GM23338 (cell line): ENCODE results near the gene ATF7IP.

Experiments
- CREB1 ChIP-seq: fragments of 250-450 bp; sonication (Bioruptor Pico); IDR thresholded peaks from 2 replicates; pipeline ENCODE4 v1.5.0; 2020; ENCODE audit warnings: low read depth, mild to moderate bottlenecking, moderate library complexity
- EZH2 ChIP-seq: fragments of 200-600 bp; sonication (generic); IDR thresholded peaks from one replicate; pipeline ENCODE4 v1.8.0; 2017; ENCODE audit warnings: antibody characterized with exemption, mild to moderate bottlenecking, low read depth; ENCODE audit not compliant: unreplicated experiment
- EZH2phosphoT487 ChIP-seq: fragments of 200-600 bp; sonication (generic); IDR thresholded peaks from one replicate; pipeline ENCODE4 v1.8.1; 2018; ENCODE audit warnings: antibody characterized with exemption; ENCODE audit not compliant: unreplicated experiment
- POLR2AphosphoS5 ChIP-seq: IDR thresholded peaks from 2 replicates; pipeline ENCODE4 v1.6.1; 2016; ENCODE audit warnings: antibody characterized with exemption, low read depth
- TF ChIP-seq, protein P1 (sequence below), 2 experiments: fragments of 200-600 bp in 1 of 2; sonication (generic) in 1 of 2; conservative IDR thresholded peaks; 2 replicates each; pipeline versions ENCODE4 v1.5.1 to v1.6.1; 2016 to 2017; ENCODE audit warnings: antibody characterized with exemption in 2 of 2, low read depth in 2 of 2, mild to moderate bottlenecking in 2 of 2, moderate library complexity in 1 of 2
- TF ChIP-seq, protein P2 (sequence below): IDR thresholded peaks from 2 replicates; pipeline ENCODE4 v1.6.1; 2016; ENCODE audit warnings: antibody characterized with exemption
- TF ChIP-seq, protein P3 (sequence below): IDR thresholded peaks from one replicate; pipeline ENCODE4 v1.6.1; 2018; ENCODE audit warnings: antibody characterized with exemption; ENCODE audit not compliant: unreplicated experiment
- TF ChIP-seq, protein P4 (sequence below): fragments of 250-450 bp; sonication (Bioruptor Pico); IDR thresholded peaks from 2 replicates; pipeline ENCODE4 v1.5.0; 2020; ENCODE audit warnings: mild to moderate bottlenecking, moderate library complexity

DNA sequence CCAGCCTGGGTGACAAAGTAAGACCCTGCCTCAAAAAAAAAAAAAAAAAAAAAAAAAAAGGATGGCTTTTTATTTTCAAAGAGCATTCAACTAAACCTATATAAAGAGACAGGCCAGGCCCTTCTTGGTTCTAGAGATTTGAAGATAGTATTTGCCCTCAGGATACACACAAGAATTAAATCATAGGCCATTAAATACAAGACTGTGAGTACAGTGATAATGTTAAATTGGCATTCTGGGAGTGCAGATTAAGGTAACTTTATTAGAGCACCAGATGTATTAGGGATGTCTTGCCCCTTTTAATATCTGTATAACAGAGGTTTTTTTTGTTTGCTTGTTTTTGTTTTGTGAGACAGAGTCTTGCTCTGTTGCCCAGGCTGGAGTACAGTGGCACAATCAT is 61.3 kb downstream of the ATF7IP start:
- TF ChIP-seq, protein P1, sequence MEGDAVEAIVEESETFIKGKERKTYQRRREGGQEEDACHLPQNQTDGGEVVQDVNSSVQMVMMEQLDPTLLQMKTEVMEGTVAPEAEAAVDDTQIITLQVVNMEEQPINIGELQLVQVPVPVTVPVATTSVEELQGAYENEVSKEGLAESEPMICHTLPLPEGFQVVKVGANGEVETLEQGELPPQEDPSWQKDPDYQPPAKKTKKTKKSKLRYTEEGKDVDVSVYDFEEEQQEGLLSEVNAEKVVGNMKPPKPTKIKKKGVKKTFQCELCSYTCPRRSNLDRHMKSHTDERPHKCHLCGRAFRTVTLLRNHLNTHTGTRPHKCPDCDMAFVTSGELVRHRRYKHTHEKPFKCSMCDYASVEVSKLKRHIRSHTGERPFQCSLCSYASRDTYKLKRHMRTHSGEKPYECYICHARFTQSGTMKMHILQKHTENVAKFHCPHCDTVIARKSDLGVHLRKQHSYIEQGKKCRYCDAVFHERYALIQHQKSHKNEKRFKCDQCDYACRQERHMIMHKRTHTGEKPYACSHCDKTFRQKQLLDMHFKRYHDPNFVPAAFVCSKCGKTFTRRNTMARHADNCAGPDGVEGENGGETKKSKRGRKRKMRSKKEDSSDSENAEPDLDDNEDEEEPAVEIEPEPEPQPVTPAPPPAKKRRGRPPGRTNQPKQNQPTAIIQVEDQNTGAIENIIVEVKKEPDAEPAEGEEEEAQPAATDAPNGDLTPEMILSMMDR (conservative IDR thresholded peaks at IDR 0.05; ENCODE audit: low read depth in 2 of 2), result no peak
- TF ChIP-seq EZH2 (no peak), POLR2AphosphoS5 (no peak), CREB1 (no peak), EZH2phosphoT487 (no peak)
- TF ChIP-seq, protein P2, sequence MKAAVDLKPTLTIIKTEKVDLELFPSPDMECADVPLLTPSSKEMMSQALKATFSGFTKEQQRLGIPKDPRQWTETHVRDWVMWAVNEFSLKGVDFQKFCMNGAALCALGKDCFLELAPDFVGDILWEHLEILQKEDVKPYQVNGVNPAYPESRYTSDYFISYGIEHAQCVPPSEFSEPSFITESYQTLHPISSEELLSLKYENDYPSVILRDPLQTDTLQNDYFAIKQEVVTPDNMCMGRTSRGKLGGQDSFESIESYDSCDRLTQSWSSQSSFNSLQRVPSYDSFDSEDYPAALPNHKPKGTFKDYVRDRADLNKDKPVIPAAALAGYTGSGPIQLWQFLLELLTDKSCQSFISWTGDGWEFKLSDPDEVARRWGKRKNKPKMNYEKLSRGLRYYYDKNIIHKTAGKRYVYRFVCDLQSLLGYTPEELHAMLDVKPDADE, result no peak
- TF ChIP-seq, protein P3, sequence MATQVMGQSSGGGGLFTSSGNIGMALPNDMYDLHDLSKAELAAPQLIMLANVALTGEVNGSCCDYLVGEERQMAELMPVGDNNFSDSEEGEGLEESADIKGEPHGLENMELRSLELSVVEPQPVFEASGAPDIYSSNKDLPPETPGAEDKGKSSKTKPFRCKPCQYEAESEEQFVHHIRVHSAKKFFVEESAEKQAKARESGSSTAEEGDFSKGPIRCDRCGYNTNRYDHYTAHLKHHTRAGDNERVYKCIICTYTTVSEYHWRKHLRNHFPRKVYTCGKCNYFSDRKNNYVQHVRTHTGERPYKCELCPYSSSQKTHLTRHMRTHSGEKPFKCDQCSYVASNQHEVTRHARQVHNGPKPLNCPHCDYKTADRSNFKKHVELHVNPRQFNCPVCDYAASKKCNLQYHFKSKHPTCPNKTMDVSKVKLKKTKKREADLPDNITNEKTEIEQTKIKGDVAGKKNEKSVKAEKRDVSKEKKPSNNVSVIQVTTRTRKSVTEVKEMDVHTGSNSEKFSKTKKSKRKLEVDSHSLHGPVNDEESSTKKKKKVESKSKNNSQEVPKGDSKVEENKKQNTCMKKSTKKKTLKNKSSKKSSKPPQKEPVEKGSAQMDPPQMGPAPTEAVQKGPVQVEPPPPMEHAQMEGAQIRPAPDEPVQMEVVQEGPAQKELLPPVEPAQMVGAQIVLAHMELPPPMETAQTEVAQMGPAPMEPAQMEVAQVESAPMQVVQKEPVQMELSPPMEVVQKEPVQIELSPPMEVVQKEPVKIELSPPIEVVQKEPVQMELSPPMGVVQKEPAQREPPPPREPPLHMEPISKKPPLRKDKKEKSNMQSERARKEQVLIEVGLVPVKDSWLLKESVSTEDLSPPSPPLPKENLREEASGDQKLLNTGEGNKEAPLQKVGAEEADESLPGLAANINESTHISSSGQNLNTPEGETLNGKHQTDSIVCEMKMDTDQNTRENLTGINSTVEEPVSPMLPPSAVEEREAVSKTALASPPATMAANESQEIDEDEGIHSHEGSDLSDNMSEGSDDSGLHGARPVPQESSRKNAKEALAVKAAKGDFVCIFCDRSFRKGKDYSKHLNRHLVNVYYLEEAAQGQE, result no peak
- TF ChIP-seq, protein P4, sequence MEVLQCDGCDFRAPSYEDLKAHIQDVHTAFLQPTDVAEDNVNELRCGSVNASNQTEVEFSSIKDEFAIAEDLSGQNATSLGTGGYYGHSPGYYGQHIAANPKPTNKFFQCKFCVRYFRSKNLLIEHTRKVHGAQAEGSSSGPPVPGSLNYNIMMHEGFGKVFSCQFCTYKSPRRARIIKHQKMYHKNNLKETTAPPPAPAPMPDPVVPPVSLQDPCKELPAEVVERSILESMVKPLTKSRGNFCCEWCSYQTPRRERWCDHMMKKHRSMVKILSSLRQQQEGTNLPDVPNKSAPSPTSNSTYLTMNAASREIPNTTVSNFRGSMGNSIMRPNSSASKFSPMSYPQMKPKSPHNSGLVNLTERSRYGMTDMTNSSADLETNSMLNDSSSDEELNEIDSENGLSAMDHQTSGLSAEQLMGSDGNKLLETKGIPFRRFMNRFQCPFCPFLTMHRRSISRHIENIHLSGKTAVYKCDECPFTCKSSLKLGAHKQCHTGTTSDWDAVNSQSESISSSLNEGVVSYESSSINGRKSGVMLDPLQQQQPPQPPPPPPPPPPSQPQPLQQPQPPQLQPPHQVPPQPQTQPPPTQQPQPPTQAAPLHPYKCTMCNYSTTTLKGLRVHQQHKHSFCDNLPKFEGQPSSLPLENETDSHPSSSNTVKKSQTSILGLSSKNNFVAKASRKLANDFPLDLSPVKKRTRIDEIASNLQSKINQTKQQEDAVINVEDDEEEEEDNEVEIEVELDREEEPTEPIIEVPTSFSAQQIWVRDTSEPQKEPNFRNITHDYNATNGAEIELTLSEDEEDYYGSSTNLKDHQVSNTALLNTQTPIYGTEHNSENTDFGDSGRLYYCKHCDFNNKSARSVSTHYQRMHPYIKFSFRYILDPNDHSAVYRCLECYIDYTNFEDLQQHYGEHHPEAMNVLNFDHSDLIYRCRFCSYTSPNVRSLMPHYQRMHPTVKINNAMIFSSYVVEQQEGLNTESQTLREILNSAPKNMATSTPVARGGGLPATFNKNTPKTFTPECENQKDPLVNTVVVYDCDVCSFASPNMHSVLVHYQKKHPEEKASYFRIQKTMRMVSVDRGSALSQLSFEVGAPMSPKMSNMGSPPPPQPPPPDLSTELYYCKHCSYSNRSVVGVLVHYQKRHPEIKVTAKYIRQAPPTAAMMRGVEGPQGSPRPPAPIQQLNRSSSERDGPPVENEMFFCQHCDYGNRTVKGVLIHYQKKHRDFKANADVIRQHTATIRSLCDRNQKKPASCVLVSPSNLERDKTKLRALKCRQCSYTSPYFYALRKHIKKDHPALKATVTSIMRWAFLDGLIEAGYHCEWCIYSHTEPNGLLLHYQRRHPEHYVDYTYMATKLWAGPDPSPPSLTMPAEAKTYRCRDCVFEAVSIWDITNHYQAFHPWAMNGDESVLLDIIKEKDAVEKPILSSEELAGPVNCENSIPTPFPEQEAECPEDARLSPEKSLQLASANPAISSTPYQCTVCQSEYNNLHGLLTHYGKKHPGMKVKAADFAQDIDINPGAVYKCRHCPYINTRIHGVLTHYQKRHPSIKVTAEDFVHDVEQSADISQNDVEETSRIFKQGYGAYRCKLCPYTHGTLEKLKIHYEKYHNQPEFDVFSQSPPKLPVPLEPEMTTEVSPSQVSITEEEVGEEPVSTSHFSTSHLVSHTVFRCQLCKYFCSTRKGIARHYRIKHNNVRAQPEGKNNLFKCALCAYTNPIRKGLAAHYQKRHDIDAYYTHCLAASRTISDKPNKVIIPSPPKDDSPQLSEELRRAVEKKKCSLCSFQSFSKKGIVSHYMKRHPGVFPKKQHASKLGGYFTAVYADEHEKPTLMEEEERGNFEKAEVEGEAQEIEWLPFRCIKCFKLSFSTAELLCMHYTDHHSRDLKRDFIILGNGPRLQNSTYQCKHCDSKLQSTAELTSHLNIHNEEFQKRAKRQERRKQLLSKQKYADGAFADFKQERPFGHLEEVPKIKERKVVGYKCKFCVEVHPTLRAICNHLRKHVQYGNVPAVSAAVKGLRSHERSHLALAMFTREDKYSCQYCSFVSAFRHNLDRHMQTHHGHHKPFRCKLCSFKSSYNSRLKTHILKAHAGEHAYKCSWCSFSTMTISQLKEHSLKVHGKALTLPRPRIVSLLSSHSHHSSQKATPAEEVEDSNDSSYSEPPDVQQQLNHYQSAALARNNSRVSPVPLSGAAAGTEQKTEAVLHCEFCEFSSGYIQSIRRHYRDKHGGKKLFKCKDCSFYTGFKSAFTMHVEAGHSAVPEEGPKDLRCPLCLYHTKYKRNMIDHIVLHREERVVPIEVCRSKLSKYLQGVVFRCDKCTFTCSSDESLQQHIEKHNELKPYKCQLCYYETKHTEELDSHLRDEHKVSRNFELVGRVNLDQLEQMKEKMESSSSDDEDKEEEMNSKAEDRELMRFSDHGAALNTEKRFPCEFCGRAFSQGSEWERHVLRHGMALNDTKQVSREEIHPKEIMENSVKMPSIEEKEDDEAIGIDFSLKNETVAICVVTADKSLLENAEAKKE (CRISPR knock-in tag), result no peak
